Measurements from ENCODE around the gene LIN28A.
"Not testable (repeated sequence)": the region's sequence is repeated elsewhere in the genome, so short reads cannot be mapped to it uniquely, and the experiment has no call there.

LIN28A gene

DNA sequence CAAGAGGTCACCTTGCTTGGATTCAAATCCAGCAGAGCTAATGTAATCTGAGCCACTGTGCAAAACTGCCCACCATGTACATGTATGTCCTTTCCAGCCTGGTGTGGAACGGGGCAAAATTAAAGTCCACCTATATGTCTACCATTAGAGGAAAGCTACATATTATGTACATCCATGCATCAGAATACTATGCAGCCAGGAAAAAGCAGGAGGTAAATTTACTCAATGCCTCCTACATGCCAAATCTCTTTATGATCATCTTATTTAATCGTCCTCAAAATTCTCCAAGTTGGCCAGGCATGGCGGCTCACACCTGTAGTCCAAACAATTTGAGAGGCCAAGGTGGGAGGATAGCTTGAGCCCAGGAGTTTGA lies 31.8 kb upstream of the LIN28A start:
- Histone ChIP-seq H3K27ac (ENCODE audit: low read length) (peak overlapping the region; percentile 3; the same call in 1 of the 2 replicates), H3K79me2 (ENCODE audit: insufficient read depth, low read length) (no peaks in the 10 kb centered on the region), H3K9ac (ENCODE audit: low read depth, low read length) (no peak overlapping the region), H2AFZ (ENCODE audit: low read depth, low read length) (no peak overlapping the region), H3K27me3 (ENCODE audit: insufficient read depth, low read length, poor library complexity) (no peaks in the 10 kb centered on the region), H3K36me3 (ENCODE audit: insufficient read depth, low read length) (no peaks in the 10 kb centered on the region), H4K20me1 (ENCODE audit: insufficient read depth, low read length) (0 out of 2 replicates have a peak, but pooled peaks cover 2% of the 10 kb centered on the region), H3K9me3 (ENCODE audit: insufficient read depth, low read length, severe bottlenecking) (no peaks in the 10 kb centered on the region), H3K4me2 (ENCODE audit: insufficient read depth, low read length) (peak overlapping the region; percentile 40), H3K4me1 (ENCODE audit: insufficient read depth, low read length) (peaks cover 24% of the 10 kb centered on the region), H3K4me3 (ENCODE audit: low read depth in 1 of 2, low read length in 2 of 2) (no peak overlapping the region)
- TF ChIP-seq EZH2 (IDR thresholded peaks at IDR 0.05; ENCODE audit: borderline replicate concordance, low read depth, low read length, severe bottlenecking): no peak
- TF ChIP-seq, protein P1, sequence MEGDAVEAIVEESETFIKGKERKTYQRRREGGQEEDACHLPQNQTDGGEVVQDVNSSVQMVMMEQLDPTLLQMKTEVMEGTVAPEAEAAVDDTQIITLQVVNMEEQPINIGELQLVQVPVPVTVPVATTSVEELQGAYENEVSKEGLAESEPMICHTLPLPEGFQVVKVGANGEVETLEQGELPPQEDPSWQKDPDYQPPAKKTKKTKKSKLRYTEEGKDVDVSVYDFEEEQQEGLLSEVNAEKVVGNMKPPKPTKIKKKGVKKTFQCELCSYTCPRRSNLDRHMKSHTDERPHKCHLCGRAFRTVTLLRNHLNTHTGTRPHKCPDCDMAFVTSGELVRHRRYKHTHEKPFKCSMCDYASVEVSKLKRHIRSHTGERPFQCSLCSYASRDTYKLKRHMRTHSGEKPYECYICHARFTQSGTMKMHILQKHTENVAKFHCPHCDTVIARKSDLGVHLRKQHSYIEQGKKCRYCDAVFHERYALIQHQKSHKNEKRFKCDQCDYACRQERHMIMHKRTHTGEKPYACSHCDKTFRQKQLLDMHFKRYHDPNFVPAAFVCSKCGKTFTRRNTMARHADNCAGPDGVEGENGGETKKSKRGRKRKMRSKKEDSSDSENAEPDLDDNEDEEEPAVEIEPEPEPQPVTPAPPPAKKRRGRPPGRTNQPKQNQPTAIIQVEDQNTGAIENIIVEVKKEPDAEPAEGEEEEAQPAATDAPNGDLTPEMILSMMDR (IDR thresholded peaks at IDR 0.05; ENCODE audit: borderline replicate concordance, extremely low read depth, low read length, poor library complexity, severe bottlenecking): no peak
- ATAC-seq (ENCODE audit: insufficient read depth, low read depth): no peak
- no peak for DNase-seq

DNA sequence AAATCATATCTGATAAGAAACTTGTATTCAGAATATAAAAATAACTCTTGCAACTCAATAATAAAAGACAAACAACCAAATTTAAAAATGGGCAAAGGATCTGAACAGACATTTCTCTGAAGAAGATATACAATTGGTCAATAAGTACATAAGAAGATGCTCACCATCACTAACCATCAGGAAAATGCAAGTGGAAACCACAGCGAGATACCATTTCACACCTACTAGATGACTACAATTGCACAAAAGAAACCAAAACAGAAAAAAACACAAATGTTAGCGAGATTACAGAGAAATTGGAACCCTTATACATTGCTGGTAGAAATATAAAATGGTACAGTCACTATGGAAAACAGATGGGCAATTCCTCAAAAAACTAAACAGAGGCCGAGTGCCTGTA lies 26.5 kb upstream of the LIN28A start:
- Histone ChIP-seq H3K4me1 (ENCODE audit: insufficient read depth, low read length) (peaks cover 14% of the 10 kb centered on the region), H3K36me3 (ENCODE audit: insufficient read depth, low read length) (no peaks in the 10 kb centered on the region), H2AFZ (ENCODE audit: low read depth, low read length) (no peak overlapping the region), H3K9ac (ENCODE audit: low read depth, low read length) (no peak overlapping the region), H3K4me3 (ENCODE audit: low read depth in 1 of 2, low read length in 2 of 2) (no peak overlapping the region), H3K27ac (ENCODE audit: low read length) (no peak overlapping the region), H3K4me2 (ENCODE audit: insufficient read depth, low read length) (no peak overlapping the region), H4K20me1 (ENCODE audit: insufficient read depth, low read length) (no peaks in the 10 kb centered on the region), H3K79me2 (ENCODE audit: insufficient read depth, low read length) (no peaks in the 10 kb centered on the region), H3K9me3 (ENCODE audit: insufficient read depth, low read length, severe bottlenecking) (no peaks in the 10 kb centered on the region), H3K27me3 (ENCODE audit: insufficient read depth, low read length, poor library complexity) (peaks cover 5% of the 10 kb centered on the region)
- TF ChIP-seq, protein P1 (IDR thresholded peaks at IDR 0.05; ENCODE audit: borderline replicate concordance, extremely low read depth, low read length, poor library complexity, severe bottlenecking): no peak
- no peak for TF ChIP-seq EZH2 (IDR thresholded peaks at IDR 0.05; ENCODE audit: borderline replicate concordance, low read depth, low read length, severe bottlenecking)
- ATAC-seq (ENCODE audit: insufficient read depth, low read depth) (no peak), DNase-seq (no peak)

DNA sequence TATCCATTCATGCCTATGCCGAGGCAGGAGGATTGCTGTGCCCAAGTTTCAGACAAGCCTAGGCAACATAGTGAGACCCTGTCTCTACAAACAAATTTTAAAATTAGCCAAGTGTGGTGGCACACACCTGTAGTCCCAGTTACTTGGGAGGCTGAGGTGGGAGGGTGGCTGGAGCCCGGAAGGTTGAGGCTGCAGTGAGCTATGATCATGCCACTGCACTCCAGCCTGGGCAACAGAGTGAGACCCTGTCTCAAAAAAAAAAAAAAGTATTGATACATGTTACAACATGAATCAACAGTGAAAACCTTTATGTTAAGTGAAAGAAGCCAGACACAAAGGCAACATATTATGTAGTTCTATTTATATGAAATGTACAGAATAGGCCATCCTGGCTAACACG lies 25.6 kb upstream of the LIN28A start:
- DNase-seq; H3K79me2 ChIP-seq (ENCODE audit: insufficient read depth, low read length); H3K4me3 ChIP-seq (ENCODE audit: low read depth in 1 of 2, low read length in 2 of 2); ATAC-seq (ENCODE audit: insufficient read depth, low read depth); H2AFZ ChIP-seq (ENCODE audit: low read depth, low read length); H3K27ac ChIP-seq (ENCODE audit: low read length); H3K27me3 ChIP-seq (ENCODE audit: insufficient read depth, low read length, poor library complexity); H3K9me3 ChIP-seq (ENCODE audit: insufficient read depth, low read length, severe bottlenecking); H3K9ac ChIP-seq (ENCODE audit: low read depth, low read length); H4K20me1 ChIP-seq (ENCODE audit: insufficient read depth, low read length); H3K4me2 ChIP-seq (ENCODE audit: insufficient read depth, low read length); H3K36me3 ChIP-seq (ENCODE audit: insufficient read depth, low read length): not testable (repeated sequence)
- H3K4me1 ChIP-seq (ENCODE audit: insufficient read depth, low read length): peaks cover 13% of the 10 kb centered on the region

DNA sequence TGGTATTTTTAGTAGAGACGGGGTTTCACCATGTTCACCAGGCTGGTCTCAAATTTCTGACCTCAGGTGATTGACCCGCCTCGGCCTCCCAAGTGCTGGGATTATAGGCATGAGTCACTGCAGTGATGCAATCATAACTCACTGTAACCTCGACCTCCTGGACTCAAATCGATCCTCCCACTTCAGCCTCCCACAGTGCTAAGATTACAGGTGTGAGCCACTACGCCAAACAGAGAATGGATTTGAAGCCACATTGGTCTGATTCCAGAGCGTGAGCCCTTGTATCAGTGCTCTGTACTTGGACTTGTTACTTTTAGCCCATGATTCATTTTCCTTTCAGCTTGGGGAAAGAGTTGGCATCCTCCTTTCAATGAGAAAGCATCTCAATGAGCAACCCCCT lies 23.2 kb upstream of the LIN28A start:
- Histone ChIP-seq H3K27ac (ENCODE audit: low read length) (no peak overlapping the region), H3K4me1 (ENCODE audit: insufficient read depth, low read length) (peaks cover 13% of the 10 kb centered on the region), H2AFZ (ENCODE audit: low read depth, low read length) (no peak overlapping the region), H3K27me3 (ENCODE audit: insufficient read depth, low read length, poor library complexity) (peaks cover 5% of the 10 kb centered on the region), H3K4me2 (ENCODE audit: insufficient read depth, low read length) (no peak overlapping the region), H3K79me2 (ENCODE audit: insufficient read depth, low read length) (no peaks in the 10 kb centered on the region), H3K4me3 (ENCODE audit: low read depth in 1 of 2, low read length in 2 of 2) (no peak overlapping the region), H3K36me3 (ENCODE audit: insufficient read depth, low read length) (no peaks in the 10 kb centered on the region), H3K9me3 (ENCODE audit: insufficient read depth, low read length, severe bottlenecking) (no peaks in the 10 kb centered on the region), H3K9ac (ENCODE audit: low read depth, low read length) (no peak overlapping the region), H4K20me1 (ENCODE audit: insufficient read depth, low read length) (no peaks in the 10 kb centered on the region)
- TF ChIP-seq EZH2 (IDR thresholded peaks at IDR 0.05; ENCODE audit: borderline replicate concordance, low read depth, low read length, severe bottlenecking): no peak
- TF ChIP-seq, protein P1 (IDR thresholded peaks at IDR 0.05; ENCODE audit: borderline replicate concordance, extremely low read depth, low read length, poor library complexity, severe bottlenecking): no peak
- DNase-seq: no peak
- ATAC-seq (ENCODE audit: insufficient read depth, low read depth): no peak
